ENCODE data around the gene FAM3C. TPM values are rescaled to one million over a fixed set of nuclear protein-coding genes. Genes with fewer than 3 reads are reported as not detected.

Gene FAM3C
- total RNA-seq, 2 experiments from 2014 or later, result 7.9 to 10.5 TPM

DNA sequence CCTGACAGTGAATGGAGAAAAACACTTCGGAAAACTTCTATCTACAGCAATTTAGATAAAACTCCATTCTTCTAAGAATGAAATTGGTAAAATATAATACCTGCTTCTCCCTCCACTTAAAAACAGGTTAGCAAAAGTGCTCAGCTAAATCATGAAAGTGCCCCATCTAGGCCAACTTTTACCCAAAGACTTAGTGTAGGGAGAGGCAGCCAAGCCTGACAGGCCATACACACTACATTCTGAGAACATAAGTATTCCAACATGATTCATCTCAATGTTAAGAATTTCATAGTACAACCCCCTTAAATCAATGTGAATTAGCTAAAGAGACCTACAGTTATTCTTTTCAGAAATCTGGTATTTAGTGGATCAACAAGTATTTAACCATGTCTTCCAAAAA lies 7.2 kb downstream of the FAM3C start:
- Mint-ChIP-seq H3K4me1 (ENCODE audit: low read depth) (peaks cover 82% of the 10 kb centered on the region), H3K27ac (no peak overlapping the region), H3K36me3 (ENCODE audit: low read depth) (no peaks in the 10 kb centered on the region), H3K4me3 (no peak overlapping the region), H3K27me3 (no peaks in the 10 kb centered on the region), H3K9me3 (no peaks in the 10 kb centered on the region)
- TF ChIP-seq, protein P1, sequence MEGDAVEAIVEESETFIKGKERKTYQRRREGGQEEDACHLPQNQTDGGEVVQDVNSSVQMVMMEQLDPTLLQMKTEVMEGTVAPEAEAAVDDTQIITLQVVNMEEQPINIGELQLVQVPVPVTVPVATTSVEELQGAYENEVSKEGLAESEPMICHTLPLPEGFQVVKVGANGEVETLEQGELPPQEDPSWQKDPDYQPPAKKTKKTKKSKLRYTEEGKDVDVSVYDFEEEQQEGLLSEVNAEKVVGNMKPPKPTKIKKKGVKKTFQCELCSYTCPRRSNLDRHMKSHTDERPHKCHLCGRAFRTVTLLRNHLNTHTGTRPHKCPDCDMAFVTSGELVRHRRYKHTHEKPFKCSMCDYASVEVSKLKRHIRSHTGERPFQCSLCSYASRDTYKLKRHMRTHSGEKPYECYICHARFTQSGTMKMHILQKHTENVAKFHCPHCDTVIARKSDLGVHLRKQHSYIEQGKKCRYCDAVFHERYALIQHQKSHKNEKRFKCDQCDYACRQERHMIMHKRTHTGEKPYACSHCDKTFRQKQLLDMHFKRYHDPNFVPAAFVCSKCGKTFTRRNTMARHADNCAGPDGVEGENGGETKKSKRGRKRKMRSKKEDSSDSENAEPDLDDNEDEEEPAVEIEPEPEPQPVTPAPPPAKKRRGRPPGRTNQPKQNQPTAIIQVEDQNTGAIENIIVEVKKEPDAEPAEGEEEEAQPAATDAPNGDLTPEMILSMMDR (IDR thresholded peaks at IDR 0.05), result no peak
- H3K27me3 ChIP-seq (ENCODE audit: control insufficient read depth in 1 of 2, insufficient read depth in 2 of 2, low read length in 2 of 2), result no peaks in the 10 kb centered on the region
- H3K4me3 ChIP-seq (ENCODE audit: low read length), result no peak overlapping the region
- H3K9me3 ChIP-seq (ENCODE audit: control insufficient read depth in 1 of 2, insufficient read depth in 1 of 2, low read length in 2 of 2), result no peaks in the 10 kb centered on the region
- no peak for ATAC-seq (ENCODE audit: poor library complexity)
- no peak overlapping the region for H3K27ac ChIP-seq (ENCODE audit: low read depth in 1 of 2, low read length in 2 of 2)
- intact Hi-C loops (cut with DNase I, micrococcal nuclease), result no loop called here
- no peaks in the 10 kb centered on the region for H3K36me3 ChIP-seq (ENCODE audit: insufficient read depth, low read length)
- ChIA-PET CTCF (no interaction called here), POLR2A (interaction anchor here (1.7 kb wide), 1 partner anchor 8 kb away, joined by 4 read pairs; no protein-coding TSS in a partner anchor)
- DNase-seq, result no peak
- H3K4me1 ChIP-seq (ENCODE audit: insufficient read depth, low read length), result peaks cover 2% of the 10 kb centered on the region

DNA sequence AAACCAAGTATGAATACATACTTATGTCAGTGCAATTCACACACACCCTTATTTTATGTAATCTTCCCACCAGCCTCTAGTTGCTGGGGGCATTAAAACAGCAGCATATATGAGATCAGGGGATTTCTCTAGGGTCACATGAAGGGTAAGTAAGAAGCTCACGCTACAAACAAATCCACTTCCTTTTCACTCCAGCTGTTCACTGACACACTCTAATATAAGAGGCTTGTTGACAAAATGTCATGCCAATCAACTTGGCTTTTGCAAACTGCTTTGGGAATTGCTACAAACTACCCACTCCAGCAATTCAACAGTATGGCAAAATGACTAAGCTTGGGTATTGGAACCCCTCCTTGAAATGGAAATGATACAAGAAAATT lies 10.3 kb downstream of the FAM3C start:
- peaks cover 13% of the 10 kb centered on the region for H3K36me3 Mint-ChIP-seq (ENCODE audit: low read depth)
- ATAC-seq (ENCODE audit: poor library complexity) (peak; percentile 85), DNase-seq (peak in 3 of 14 experiments; percentile 41 to 56 (median 56))
- peak overlapping the region; percentile 7 for H3K27ac Mint-ChIP-seq
- no peaks in the 10 kb centered on the region for H3K36me3 ChIP-seq (ENCODE audit: insufficient read depth, low read length)
- ChIA-PET CTCF (interaction anchor here (4.9 kb wide), 1 partner anchor 10 kb away, joined by 23 read pairs; the partner anchor contains the start of gene FAM3C), POLR2A (interaction anchor here (1.2 kb wide), 1 partner anchor 10 kb away, joined by 3 read pairs; the partner anchor contains the start of gene FAM3C)
- no peak overlapping the region for H3K4me3 ChIP-seq (ENCODE audit: low read length)
- no peaks in the 10 kb centered on the region for H3K27me3 ChIP-seq (ENCODE audit: control insufficient read depth in 1 of 2, insufficient read depth in 2 of 2, low read length in 2 of 2)
- TF ChIP-seq, protein P1 (IDR thresholded peaks at IDR 0.05), result no peak
- H3K9me3 ChIP-seq (ENCODE audit: control insufficient read depth in 1 of 2, insufficient read depth in 1 of 2, low read length in 2 of 2), result no peaks in the 10 kb centered on the region
- H3K9me3 Mint-ChIP-seq, result no peaks in the 10 kb centered on the region
- peak overlapping the region; percentile 1 for H3K4me3 Mint-ChIP-seq
- H3K4me1 Mint-ChIP-seq (ENCODE audit: low read depth), result peaks cover 72% of the 10 kb centered on the region
- H3K4me1 ChIP-seq (ENCODE audit: insufficient read depth, low read length), result peaks cover 3% of the 10 kb centered on the region
- intact Hi-C loops (cut with DNase I, micrococcal nuclease), result no loop called here
- no peaks in the 10 kb centered on the region for H3K27me3 Mint-ChIP-seq
- no peak overlapping the region for H3K27ac ChIP-seq (ENCODE audit: low read depth in 1 of 2, low read length in 2 of 2)

DNA sequence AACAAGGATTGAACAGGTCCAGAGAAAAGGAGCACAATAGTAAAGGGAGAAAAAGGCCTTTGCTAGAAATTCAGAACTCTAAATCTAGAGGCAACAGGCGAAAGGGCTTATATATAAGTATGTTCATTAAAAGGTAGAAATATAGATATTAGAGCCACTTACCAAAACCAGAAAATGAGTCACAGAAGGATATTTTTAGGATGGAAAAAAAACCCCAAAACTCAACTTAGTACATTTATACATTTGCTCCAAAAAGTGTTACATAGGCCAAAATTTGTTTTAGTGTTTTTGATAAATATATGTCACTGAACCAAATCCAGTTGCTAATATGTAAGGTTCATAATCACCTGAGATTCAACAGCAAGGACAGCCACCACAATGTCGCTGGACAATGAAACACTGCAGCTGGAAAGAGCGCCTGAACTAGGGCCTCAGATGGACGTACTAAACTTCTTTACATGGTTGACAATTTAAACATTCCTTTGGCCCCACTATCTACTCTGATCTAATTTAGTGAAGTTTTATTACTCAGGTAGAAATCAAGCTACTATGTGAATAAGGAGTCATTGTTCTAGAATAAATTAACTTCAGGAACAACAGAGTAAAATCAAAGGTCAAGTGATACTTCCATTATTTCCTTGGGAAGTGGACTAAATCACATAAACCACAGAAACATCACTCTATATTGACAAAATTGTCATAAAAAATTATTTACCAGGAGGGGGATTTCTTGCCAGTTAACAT lies 10.9 kb downstream of the FAM3C start:
- Mint-ChIP-seq H3K4me1 (ENCODE audit: low read depth) (peaks cover 66% of the 10 kb centered on the region), H3K27me3 (no peaks in the 10 kb centered on the region), H3K36me3 (ENCODE audit: low read depth) (peaks cover 19% of the 10 kb centered on the region), H3K4me3 (peak overlapping the region; percentile 1), H3K9me3 (no peaks in the 10 kb centered on the region), H3K27ac (peak overlapping the region; percentile 7)
- intact Hi-C loops (cut with DNase I, micrococcal nuclease), result no loop called here
- ChIA-PET POLR2A (interaction anchor here (1.2 kb wide), 1 partner anchor 11 kb away, joined by 3 read pairs; the partner anchor contains the start of gene FAM3C), CTCF (interaction anchor here (4.9 kb wide), 1 partner anchor 11 kb away, joined by 23 read pairs; the partner anchor contains the start of gene FAM3C)
- H3K4me1 ChIP-seq (ENCODE audit: insufficient read depth, low read length), result peaks cover 3% of the 10 kb centered on the region
- DNase-seq (no peak), ATAC-seq (ENCODE audit: poor library complexity) (no peak)
- TF ChIP-seq, protein P1 (IDR thresholded peaks at IDR 0.05), result no peak
- no peak overlapping the region for H3K27ac ChIP-seq (ENCODE audit: low read depth in 1 of 2, low read length in 2 of 2)
- no peaks in the 10 kb centered on the region for H3K27me3 ChIP-seq (ENCODE audit: control insufficient read depth in 1 of 2, insufficient read depth in 2 of 2, low read length in 2 of 2)
- no peak overlapping the region for H3K4me3 ChIP-seq (ENCODE audit: low read length)
- no peaks in the 10 kb centered on the region for H3K36me3 ChIP-seq (ENCODE audit: insufficient read depth, low read length)
- no peaks in the 10 kb centered on the region for H3K9me3 ChIP-seq (ENCODE audit: control insufficient read depth in 1 of 2, insufficient read depth in 1 of 2, low read length in 2 of 2)

Measured in CD4-positive, alpha-beta T cell (primary cell).